ENCODE results near the gene EHF. TPM values are rescaled to one million over a fixed set of nuclear protein-coding genes. Genes with fewer than 3 reads are reported as not detected.

The EHF gene
- polyA plus RNA-seq, 4 donors, result 0.35 to 30.3 (median 25.0) TPM

DNA sequence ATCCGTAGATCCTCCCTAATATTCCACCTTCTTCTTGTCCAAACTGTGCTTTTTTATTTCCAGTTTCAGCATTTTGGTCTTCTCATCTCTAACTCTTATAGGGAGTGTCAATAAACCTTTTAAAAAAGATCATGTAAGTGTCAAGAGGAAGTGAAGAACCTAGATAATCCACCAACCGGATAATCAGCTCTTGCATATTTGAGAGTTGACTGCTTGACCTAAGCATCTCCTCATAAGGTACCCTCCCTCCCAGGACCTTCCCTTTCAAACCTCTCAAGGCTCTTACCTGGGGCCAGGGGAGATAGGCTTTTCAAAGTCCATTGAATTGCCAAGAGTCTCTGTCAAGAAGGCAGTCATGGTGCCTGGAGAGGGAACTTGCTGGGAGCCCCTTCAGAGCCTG is 691 bp upstream of the EHF start:
- no peak for DNase-seq (ENCODE audit: low read depth in 4 of 4, low spot score in 3 of 4)

DNA sequence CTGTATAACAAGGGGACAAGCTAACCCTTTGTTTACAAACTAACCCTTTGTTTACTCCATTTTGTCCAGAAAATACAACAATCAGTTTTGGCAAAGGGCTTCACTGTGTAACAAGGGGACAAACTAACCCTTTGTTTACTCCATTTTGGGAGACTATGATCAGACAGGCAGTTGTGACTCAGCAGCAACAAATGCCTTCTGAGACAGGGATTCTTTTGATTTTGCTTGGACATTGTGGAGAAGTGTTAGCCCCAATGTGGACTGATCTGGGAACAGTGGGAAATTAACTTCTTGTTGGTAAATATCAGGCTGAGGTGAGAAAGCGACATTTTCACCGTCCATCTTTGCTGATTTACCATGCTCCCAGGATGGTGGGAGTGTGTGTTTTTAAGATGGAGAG is 983 bp downstream of the EHF start:
- no peak for DNase-seq (ENCODE audit: low read depth in 4 of 4, low spot score in 3 of 4)

GRCh38 chr11:34623463-34623862 is 2.6 kb downstream of the EHF start:
- no peak for DNase-seq (ENCODE audit: low read depth in 4 of 4, low spot score in 3 of 4)

DNA sequence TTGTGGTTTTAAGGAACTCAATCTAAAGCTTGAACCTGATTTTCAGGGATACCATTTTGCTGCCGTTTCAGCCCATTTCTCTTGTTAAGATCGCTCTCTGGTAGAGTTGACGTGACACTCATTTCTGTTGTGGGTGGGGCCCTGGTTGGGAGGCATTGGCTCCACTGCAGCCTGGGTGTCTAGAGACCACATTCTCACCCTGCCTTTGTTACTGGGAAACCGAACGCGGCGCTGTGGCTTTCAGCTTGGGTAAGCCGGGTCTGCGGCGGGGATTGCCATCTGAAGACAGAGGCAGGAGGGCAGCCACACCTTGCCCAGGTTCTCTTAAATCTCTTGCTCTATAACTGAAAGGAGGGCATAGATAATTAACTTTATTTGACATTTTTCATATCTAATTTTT is 3.2 kb downstream of the EHF start:
- no peak for DNase-seq (ENCODE audit: low read depth in 4 of 4, low spot score in 3 of 4)

DNA sequence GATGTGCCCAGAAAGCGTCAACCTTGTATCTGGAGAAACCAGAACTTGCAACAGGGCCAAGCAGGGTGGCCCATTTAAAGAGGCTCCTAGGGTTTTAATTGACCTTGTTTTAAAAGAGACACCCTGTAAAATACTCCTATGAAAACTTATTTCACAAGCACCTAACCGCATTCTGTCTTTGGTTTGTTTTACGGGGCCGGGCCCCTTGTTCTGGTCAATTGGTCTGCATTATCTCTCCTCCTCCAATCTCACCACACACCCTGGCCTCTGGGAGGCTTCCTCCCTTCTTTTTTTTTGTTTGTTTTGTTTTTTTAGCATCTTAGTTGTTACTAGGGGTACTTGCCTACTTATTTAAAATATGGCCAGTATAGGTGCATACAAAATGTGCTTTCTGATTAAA is 4.7 kb downstream of the EHF start:
- DNase-seq (ENCODE audit: low read depth in 4 of 4, low spot score in 3 of 4), result no peak

DNA sequence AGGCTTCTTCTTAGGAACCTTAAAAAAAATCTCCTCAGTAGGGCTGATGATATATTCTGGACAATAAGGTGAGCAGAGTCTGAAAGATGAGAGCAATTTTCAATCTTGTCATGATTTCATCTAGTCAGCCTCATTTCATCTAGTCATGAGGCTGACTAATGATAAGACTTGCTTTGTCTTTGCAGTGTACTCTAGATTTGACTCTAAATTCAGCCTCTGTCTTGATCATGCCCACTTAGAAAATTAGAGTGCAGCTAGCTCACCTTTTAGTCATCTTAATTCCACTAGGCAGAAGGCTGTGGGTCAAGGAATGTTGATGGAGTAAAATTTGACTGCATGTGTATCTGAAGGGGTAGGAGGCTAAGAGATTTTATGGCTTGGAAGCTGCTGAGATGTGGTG is 5.5 kb downstream of the EHF start:
- no peak for DNase-seq (ENCODE audit: low read depth in 4 of 4, low spot score in 3 of 4)

DNA sequence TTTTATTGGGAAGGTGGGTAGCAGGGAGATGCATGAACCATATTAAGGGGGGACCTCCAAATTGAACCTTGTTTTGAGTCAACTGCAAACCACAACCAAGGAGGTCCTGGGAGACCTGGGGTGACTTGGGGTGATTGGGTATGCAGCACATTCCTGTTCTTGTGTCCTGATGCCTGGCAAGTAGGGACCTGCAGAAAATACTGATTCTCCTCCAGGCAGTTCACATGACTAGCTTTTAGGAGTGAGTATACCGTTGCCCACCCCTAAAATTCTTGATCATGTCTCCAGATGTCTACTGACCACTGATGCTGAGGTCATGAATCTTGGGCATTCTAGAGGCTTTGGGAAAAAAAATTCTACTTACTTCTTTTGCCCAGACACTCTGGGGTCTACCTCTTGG is 6.3 kb downstream of the EHF start:
- DNase-seq (ENCODE audit: low read depth in 4 of 4, low spot score in 3 of 4), result no peak

DNA sequence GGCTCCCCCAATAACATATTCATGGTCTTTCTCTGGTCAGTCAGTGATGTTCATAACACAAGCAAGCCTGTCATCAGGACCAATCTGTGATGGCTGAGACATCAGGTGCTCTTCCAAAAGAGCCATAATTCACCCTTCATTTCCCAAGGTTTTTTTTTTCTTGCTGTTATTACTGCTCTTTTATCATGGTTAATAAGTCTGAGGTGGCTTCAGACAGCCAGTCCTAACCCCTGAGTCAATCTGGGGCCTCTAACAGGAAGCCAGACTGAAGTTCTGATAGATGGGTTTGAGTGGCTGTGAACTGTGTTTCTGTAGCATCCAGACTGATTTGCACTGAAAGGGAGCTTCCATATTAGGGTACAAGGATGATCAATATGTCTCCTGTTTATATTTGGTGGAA is 8.8 kb downstream of the EHF start:
- DNase-seq (ENCODE audit: low read depth in 4 of 4, low spot score in 3 of 4), result no peak

DNA sequence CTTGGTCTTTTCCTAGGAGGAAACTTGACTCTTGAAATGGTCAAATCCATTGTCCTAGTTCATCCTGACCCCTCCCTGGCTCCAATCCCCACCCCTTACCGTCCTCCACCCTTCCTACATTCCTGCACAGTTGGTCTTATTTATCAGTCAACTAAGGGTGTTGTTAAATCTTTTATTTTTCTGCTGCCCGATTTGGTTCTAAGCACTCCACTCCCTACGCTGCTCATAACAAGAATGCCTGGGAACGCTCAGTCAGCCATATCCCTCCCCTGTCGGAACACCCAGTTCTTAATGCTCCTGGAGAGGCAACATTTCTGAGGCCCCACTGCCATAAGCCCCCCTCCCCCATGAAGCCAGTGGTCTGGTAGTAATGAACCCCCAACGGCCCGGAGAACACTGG is 9.7 kb downstream of the EHF start:
- no peak for DNase-seq (ENCODE audit: low read depth in 4 of 4, low spot score in 3 of 4)

DNA sequence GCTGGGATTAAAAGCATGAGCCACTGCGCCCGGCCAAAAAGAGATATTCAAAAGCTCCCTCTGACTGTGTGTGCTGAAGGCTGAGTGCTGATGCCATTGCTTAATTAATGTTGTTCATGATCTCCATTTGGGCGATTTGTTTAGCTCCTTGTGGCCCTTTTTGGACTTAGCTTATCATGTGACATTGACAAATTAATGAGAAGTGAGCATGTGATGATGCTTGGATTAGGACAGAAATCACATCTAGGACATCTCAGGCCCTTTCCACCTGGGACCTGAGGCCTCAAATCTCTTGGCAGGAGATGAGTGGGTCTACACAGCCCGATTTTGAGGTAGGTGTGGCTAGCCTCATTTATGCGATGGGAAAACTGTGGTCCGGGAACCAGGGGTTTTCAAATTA is 10.4 kb downstream of the EHF start:
- no peak for DNase-seq (ENCODE audit: low read depth in 4 of 4, low spot score in 3 of 4)

DNA sequence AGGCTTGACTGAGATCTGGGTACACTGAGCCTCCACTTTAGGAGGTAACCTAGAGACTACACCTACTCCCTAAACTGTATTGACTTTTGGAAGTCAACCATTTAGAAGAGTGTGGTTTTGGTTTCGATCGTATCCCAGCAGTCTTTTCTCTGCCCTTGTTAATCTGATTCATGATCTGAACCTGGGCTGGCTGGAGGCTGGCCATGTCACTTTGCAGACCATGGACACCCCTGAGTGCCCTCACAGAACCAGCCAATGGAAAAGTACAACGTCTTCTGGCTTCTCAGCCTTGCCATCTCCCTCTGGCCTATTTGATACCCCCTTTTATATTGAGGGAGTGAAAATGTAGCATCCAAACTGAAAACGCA is 10.8 kb downstream of the EHF start:
- no peak for DNase-seq (ENCODE audit: low read depth in 4 of 4, low spot score in 3 of 4)

DNA sequence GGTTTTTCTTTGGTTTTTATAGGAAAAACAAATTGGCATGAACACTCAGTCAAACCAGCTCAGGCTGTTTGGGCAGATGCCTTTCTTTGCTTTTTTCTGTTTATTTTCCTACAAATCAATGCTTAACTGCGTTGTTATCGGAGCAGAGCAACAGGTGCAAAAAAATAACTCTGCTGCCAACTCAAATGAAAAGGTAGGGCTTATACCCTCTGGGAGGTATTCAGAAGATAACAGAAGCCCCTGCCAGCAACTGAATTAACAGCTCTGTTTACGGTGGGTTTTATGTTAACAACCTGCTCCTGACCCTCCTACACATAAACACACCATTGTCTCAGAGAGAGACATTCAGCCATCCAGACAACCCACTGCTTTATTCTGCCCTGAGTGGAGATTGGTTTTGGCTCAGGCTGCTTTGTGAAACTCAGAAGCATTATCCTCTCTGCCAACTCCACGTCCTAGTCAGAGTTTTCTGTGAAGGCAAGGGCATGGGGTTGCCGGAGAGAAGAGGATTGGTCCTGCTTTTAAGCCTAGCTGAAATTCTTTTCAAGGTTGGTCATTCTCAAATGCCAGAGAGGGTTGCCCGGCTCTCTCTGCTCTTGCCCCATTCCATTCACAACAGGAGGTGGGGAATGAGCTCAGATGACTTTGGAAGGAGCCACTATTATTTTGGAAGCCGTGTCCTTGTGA is 11.4 kb downstream of the EHF start:
- no peak for DNase-seq (ENCODE audit: low read depth in 4 of 4, low spot score in 3 of 4)

- DNase-seq (ENCODE audit: low read depth in 4 of 4, low spot score in 3 of 4), result no peak
Observed at GRCh38 chr11:34633640-34633989, 12.7 kb downstream of the EHF start.

DNA sequence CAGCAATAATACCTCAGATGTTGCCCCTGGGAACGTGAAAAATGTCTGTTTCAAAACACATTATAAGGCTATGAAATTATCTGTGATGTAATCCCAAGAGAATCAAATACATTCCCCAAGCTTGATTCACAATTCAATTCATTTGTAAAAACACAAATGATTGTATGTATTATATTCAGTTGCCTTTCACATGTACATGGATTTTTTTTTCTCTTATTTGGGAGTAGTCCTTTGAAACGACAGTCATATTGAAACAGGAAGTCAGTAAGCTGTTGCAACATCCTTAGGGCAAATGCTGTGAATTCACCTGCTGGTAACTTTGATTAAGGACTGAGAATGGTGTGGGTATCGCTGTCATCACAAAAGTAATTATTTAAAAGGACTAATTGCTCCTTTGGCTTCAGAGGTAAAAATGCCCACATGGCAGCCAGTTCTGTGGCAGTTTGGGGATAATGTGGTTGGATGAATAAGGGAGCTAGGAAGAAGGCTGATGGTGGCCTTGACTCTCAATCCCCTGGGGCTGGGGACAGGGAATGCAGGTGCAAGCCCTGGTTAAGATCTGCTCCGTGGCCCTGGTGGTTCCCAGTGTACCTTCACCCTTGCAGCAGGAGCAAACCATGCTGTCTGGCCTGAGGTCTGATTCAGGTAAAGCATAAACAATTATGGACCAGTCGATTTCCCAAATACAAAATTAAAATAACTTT is 13.2 kb downstream of the EHF start:
- no peak for DNase-seq (ENCODE audit: low read depth in 4 of 4, low spot score in 3 of 4)

- no peak for DNase-seq (ENCODE audit: low read depth in 4 of 4, low spot score in 3 of 4)
Observed at GRCh38 chr11:34634694-34635062, 13.8 kb downstream of the EHF start.

GRCh38 chr11:34636127-34636526 is 15.2 kb downstream of the EHF start:
- no peak for DNase-seq (ENCODE audit: low read depth in 4 of 4, low spot score in 3 of 4)

DNA sequence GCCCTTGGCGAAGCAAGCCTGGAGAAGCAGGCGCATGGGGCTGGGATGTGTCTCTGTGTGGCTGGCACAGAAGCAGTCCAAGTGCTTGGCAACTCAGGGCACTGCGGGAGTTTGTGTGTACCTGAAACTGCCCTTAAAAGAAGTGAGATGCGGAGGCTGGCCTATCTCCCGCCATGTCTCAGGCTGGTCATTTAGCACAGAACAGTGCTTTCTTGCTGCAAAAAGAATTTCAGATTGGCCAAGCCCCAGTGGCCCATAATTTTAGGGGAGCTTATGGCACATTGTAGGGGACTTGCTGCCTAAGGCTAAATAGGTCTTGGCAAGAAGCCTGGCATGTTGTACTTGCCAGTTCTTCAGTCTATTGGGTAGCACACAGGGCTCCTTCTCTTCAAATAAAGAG is 16.4 kb downstream of the EHF start:
- no peak for DNase-seq (ENCODE audit: low read depth in 4 of 4, low spot score in 3 of 4)

DNA sequence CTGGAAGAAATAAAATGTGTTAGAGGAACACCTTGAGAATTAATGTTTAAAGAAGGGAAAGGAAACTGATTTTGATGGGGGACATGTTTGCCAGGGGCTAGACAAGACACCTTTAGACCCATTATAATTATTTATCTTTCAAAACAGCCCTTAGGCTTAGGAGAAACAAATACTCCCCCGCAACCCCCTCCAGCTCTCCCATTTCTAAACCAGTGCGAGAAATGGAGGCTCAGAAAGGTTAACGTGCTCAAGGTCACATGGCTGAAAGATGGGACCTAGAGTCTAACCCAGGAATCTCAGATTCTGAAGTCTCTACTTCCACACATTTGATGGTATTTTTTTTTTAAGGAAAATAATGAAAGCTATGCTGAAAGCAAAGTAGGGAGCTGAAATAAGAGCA is 18.0 kb downstream of the EHF start:
- DNase-seq (ENCODE audit: low read depth in 4 of 4, low spot score in 3 of 4), result no peak

GRCh38 chr11:34639545-34639944 is 18.7 kb downstream of the EHF start:
- no peak for DNase-seq (ENCODE audit: low read depth in 4 of 4, low spot score in 3 of 4)

DNA sequence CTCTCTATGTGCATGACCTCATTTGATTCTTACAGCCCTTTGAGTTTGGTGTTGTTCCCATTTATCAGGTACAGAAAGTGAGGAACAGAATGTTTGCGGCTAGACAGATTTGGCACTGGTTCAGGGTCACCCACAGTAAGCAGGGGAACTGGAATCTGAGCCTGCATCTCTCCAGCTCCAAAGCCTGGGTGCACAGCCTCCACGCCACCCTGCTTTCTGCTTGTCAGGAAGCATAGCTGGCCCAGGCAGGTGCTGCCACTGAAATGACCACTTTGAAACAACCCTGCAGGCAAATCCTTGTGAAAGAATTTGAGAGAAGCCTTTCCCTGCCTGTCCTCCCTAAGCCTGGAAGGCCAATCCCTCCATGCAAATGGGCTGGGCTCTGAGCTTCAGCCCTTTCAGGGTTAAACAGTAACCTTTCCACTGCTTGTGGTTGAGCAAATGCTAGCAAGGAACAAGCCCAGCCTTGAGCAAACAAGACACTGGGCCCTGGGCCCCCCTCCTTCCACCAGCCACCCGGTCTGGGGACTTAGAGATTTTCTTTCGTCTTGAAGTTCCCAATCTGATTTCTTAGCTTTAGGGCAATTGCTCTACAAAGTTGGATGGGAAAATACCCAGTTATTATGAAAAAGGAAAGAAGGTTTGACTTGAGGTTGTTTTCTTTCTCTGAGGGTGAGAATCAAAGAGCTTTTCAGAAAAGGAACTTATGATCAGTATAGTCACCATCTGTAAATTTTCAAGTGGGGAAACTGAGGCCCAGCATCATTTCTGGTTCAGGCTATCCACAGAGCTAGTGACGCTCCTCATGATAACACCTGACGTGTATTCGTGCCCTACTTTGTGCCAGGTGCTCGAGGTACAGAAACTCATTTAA is 19.4 kb downstream of the EHF start:
- no peak for DNase-seq (ENCODE audit: low read depth in 4 of 4, low spot score in 3 of 4)

- DNase-seq (ENCODE audit: low read depth in 4 of 4, low spot score in 3 of 4), result no peak
Observed at GRCh38 chr11:34640924-34641275, 20.0 kb downstream of the EHF start.

GRCh38 chr11:34641456-34641855 is 20.6 kb downstream of the EHF start:
- no peak for DNase-seq (ENCODE audit: low read depth in 4 of 4, low spot score in 3 of 4)
